Left lung (tissue), 10 donors: Measurements from ENCODE around the gene MED14. TPM values are rescaled to one million over a fixed set of nuclear protein-coding genes. Genes with fewer than 3 reads are reported as not detected.

Experiments
- ATAC-seq: fragments of 200-7000 bp; cut with Tn5 transposase; one replicate; pipeline ENCODE4 v1.9.1; 2020; ENCODE audit warnings: moderate library complexity
- DNase-seq, 4 donors: peaks; one replicate each; pipeline ENCODE4 v3.0.0-alpha.2; 2013 to 2020
- H3K27ac ChIP-seq, 2 donors: fragments of 200-600 bp; sonication (generic) in 1 of 2; one replicate each; pipeline versions ENCODE4 v1.5.0 to v1.8.0; 2020 to 2021
- H3K27me3 ChIP-seq, 2 donors: fragments of 200-600 bp; sonication (generic) in 1 of 2; one replicate each; pipeline versions ENCODE4 v1.5.0 to v1.8.0; 2020 to 2021
- H3K36me3 ChIP-seq, 2 donors: fragments of 200-600 bp; sonication (generic) in 1 of 2; one replicate each; pipeline versions ENCODE4 v1.5.0 to v1.8.0; 2020 to 2021
- H3K4me1 ChIP-seq, 2 donors: fragments of 200-600 bp; one replicate each; pipeline ENCODE4 v1.8.0; 2021
- H3K4me3 ChIP-seq, 2 donors: fragments of 200-600 bp; sonication (generic) in 1 of 2; one replicate each; pipeline versions ENCODE4 v1.5.0 to v1.8.0; 2020 to 2021; ENCODE audit warnings: mild to moderate bottlenecking in 1 of 2
- H3K9me3 ChIP-seq, 2 donors: fragments of 200-600 bp; sonication (generic) in 1 of 2; one replicate each; pipeline versions ENCODE4 v1.5.0 to v1.8.0; 2020 to 2021
- intact Hi-C, 2 donors: fragments of 100-400 bp; cut with DNase I; formaldehyde crosslinking; loops; one replicate each; pipeline versions ENCODE4 v1.11.2 to v1.14.2; 2022
- polyA plus RNA-seq, 6 donors: library from polyadenylated mRNA; unstranded; fragments of 120-200 nt; gene quantifications; one replicate each; pipeline ENCODE4 v1.2.1, GENCODE V29; 2013; ENCODE audit not compliant: insufficient read length in 6 of 6
- total RNA-seq, 2 donors: library from RNA; stranded (reverse); fragmentation: NEBNext Ultra II Directional; extraction: Animal tissue kit (Norgen Biotek cat#: 25700); gene quantifications; one replicate each; pipeline ENCODE4 v1.2.1, GENCODE V29; 2021
- TF ChIP-seq, protein P1 (sequence below), 2 donors: fragments of 200-600 bp; sonication (generic) in 1 of 2; IDR thresholded peaks; one replicate each; pipeline versions ENCODE4 v1.5.0 to v1.8.0; 2021; ENCODE audit warnings: antibody characterized with exemption in 2 of 2
- donor health status: DM: no; HTN: yes; CAD: no.
- donor health status: DM: no; HTN: no; CAD: no.

MED14 gene
- total and polyA plus RNA-seq, 8 donors: 44.6 to 67.2 (median 57.1) TPM

- H3K36me3 ChIP-seq: no peaks in the 10 kb centered on the region
- TF ChIP-seq, protein P1, sequence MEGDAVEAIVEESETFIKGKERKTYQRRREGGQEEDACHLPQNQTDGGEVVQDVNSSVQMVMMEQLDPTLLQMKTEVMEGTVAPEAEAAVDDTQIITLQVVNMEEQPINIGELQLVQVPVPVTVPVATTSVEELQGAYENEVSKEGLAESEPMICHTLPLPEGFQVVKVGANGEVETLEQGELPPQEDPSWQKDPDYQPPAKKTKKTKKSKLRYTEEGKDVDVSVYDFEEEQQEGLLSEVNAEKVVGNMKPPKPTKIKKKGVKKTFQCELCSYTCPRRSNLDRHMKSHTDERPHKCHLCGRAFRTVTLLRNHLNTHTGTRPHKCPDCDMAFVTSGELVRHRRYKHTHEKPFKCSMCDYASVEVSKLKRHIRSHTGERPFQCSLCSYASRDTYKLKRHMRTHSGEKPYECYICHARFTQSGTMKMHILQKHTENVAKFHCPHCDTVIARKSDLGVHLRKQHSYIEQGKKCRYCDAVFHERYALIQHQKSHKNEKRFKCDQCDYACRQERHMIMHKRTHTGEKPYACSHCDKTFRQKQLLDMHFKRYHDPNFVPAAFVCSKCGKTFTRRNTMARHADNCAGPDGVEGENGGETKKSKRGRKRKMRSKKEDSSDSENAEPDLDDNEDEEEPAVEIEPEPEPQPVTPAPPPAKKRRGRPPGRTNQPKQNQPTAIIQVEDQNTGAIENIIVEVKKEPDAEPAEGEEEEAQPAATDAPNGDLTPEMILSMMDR (IDR thresholded peaks at IDR 0.05): no peak
- DNase-seq (no peak), ATAC-seq (no peak)
- no peak overlapping the region for H3K27ac ChIP-seq
- H3K4me1 ChIP-seq: no peaks in the 10 kb centered on the region
- H3K4me3 ChIP-seq: no peak overlapping the region
- no peaks in the 10 kb centered on the region for H3K9me3 ChIP-seq
- intact Hi-C loops: no loop called here
- H3K27me3 ChIP-seq: peaks cover 0 to 10% of the 10 kb centered on the region in 2 donors
These were observed 24.0 kb upstream of the MED14 start for GRCh38 chrX:40759374-40759773.

DNA sequence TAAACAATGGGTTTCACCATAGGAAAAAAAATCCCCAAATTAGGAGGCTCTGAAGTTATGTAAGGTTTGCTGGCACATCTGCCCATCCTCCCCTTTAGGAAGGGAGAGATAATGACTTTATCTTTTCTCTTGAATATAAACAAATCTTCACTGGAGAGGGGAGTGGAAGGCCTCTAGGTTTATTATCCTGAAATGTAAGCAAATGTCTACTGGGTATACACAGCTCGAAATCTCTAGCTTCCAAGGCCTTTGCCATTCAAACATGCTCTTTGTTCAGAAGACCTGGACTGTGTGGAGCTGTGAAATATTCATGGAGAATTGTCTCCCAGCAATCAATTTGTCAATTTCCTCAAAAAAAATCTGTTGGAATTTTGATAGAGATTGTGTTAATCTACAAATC is 21.7 kb upstream of the MED14 start:
- ATAC-seq: no peak
- Histone ChIP-seq H3K27me3 (no peaks in the 10 kb centered on the region), H3K4me3 (no peak overlapping the region), H3K4me1 (no peaks in the 10 kb centered on the region), H3K36me3 (no peaks in the 10 kb centered on the region), H3K27ac (no peak overlapping the region), H3K9me3 (no peaks in the 10 kb centered on the region)
- intact Hi-C loops: no loop called here
- DNase-seq: no peak
- TF ChIP-seq, protein P1 (IDR thresholded peaks at IDR 0.05): no peak

- H3K36me3 ChIP-seq: no peaks in the 10 kb centered on the region
- ATAC-seq: peak; percentile 23
- TF ChIP-seq, protein P1 (IDR thresholded peaks at IDR 0.05): no peak
- peak in 1 of 4 donors; percentile 35 for DNase-seq
- H3K27me3 ChIP-seq: no peaks in the 10 kb centered on the region
- no peak overlapping the region for H3K27ac ChIP-seq
- intact Hi-C loops: no loop called here
- H3K4me1 ChIP-seq: no peaks in the 10 kb centered on the region
- no peak overlapping the region for H3K4me3 ChIP-seq
- H3K9me3 ChIP-seq: no peaks in the 10 kb centered on the region
These were observed 20.2 kb upstream of the MED14 start for GRCh38 chrX:40755291-40756249.

GRCh38 chrX:40749681-40750494 is 14.5 kb upstream of the MED14 start:
- Histone ChIP-seq H3K4me1 (no peaks in the 10 kb centered on the region), H3K9me3 (no peaks in the 10 kb centered on the region), H3K4me3 (no peak overlapping the region), H3K36me3 (no peaks in the 10 kb centered on the region), H3K27me3 (peaks cover 0 to 6% of the 10 kb centered on the region in 2 donors), H3K27ac (peak overlapping the region in 1 of 2 donors; percentile 13)
- intact Hi-C loops: no loop called here
- no peak for DNase-seq
- TF ChIP-seq, protein P1 (IDR thresholded peaks at IDR 0.05): no peak
- peak; percentile 23 for ATAC-seq

- intact Hi-C loops: no loop called here
- peaks cover 0 to 13% of the 10 kb centered on the region in 2 donors for H3K27me3 ChIP-seq
These were observed 13.6 kb upstream of the MED14 start for GRCh38 chrX:40748977-40749376.

More at GRCh38 chrX:40748977-40749376, 13.6 kb upstream of the MED14 start:
- H3K9me3 ChIP-seq: no peaks in the 10 kb centered on the region
- H3K36me3 ChIP-seq: no peaks in the 10 kb centered on the region
- TF ChIP-seq, protein P1 (IDR thresholded peaks at IDR 0.05): no peak
- H3K27ac ChIP-seq: no peak overlapping the region
- ATAC-seq (no peak), DNase-seq (no peak)
- no peaks in the 10 kb centered on the region for H3K4me1 ChIP-seq
- no peak overlapping the region for H3K4me3 ChIP-seq
